HEK293 (cell line): ENCODE measurements around the gene NOL4L.

ENCODE experiments used
- CTCF ChIP-seq: fragments of 450-650 bp; formaldehyde crosslinking; IDR thresholded peaks from 2 replicates; pipeline ENCODE4 v1.5.1; 2016; ENCODE audit warnings: missing biosample characterization, missing genetic modification characterization
- PRDM10 ChIP-seq: fragments of 450-650 bp; formaldehyde crosslinking; IDR thresholded peaks from 2 replicates; pipeline ENCODE4 v1.5.1; 2016; ENCODE audit warnings: missing biosample characterization, missing genetic modification characterization
- SETDB1 ChIP-seq: IDR thresholded peaks from one replicate; pipeline ENCODE4 v1.6.1; 2017; ENCODE audit warnings: mild to moderate bottlenecking, low read length, moderate library complexity, mixed read lengths; ENCODE audit not compliant: insufficient read length
- YY1 ChIP-seq: fragments of 450-650 bp; formaldehyde crosslinking; IDR thresholded peaks from 2 replicates; pipeline ENCODE4 v1.5.1; 2018; ENCODE audit warnings: missing biosample characterization, missing genetic modification characterization
- ZNF121 ChIP-seq: fragments of 450-650 bp; formaldehyde crosslinking; IDR thresholded peaks from 2 replicates; pipeline ENCODE4 v1.5.1; 2016; ENCODE audit warnings: missing biosample characterization, missing genetic modification characterization
- ZNF2 ChIP-seq: fragments of 450-650 bp; formaldehyde crosslinking; IDR thresholded peaks from 2 replicates; pipeline ENCODE4 v1.5.1; 2016; ENCODE audit warnings: missing biosample characterization, missing genetic modification characterization
- ZNF335 ChIP-seq: fragments of 450-650 bp; formaldehyde crosslinking; conservative IDR thresholded peaks from 2 replicates; pipeline ENCODE4 v1.5.1; 2016; ENCODE audit warnings: missing biosample characterization, missing genetic modification characterization
- ZNF768 ChIP-seq: fragments of 450-650 bp; formaldehyde crosslinking; IDR thresholded peaks from 2 replicates; pipeline ENCODE4 v1.5.1; 2018; ENCODE audit warnings: missing biosample characterization, mild to moderate bottlenecking, missing genetic modification characterization

GRCh38 chr20:32580970-32581838 lies 3.9 kb downstream of the NOL4L start:
- TF ChIP-seq YY1 (tag by site-specific recombination) (no peak), CTCF (tag by site-specific recombination) (no peak), PRDM10 (no peak), ZNF768 (no peak), ZNF2 (tag by site-specific recombination) (no peak), ZNF335 (tag by site-specific recombination) (no peak), ZNF121 (tag by site-specific recombination) (no peak), SETDB1 (no peak)
